ENCODE results near the gene REPIN1. TPM values are rescaled to one million over a fixed set of nuclear protein-coding genes. Genes with fewer than 3 reads are reported as not detected.

REPIN1 gene
- total RNA-seq, 1 experiment from 2014 or later, result 113 TPM

DNA sequence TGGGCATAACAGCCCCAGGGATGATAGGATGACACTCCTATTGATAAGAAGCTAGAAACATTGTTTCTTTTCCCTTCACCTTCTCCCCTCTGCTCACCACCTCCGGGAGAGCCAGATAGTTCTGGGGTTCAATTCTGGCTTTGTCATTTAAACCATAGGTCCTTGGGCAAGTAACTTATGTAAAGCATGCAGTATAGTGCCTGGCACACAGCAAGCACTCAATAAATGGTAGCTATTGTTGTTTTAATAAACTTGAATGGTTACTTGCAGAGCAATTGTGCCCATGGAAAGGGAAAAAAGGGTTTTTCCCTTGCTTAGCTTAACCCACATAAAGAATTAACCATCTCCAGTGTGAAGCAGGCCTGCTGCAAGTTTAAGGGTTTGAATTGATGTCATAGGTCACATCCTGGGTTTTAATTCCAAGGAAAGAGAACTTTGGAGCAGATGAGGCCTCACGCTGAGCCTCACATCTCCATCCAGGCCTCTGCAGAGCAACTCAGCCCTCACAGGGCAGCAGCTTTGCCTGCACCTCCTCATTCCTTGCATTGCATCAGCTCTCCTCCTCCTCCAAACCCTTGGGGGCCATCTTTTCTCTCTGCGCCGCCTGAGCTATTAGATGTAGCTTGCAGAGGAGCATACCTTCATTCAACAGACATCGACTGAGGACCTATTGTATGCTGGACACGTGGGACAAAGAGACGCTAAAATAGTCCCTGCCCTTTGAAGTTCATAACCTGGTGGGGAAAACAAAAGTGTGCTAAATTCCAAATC lies 33.4 kb downstream of the REPIN1 start:
- Histone ChIP-seq H3K27me3 (replicated peaks; ENCODE audit: insufficient read depth, low read depth, low read length, poor library complexity) (no peaks in the 10 kb centered on the region), H3K36me3 (ENCODE audit: insufficient read depth, low read length, poor library complexity, severe bottlenecking) (peaks cover 14% of the 10 kb centered on the region), H3K4me3 (ENCODE audit: low read depth, low read length, poor library complexity, severe bottlenecking) (no peak overlapping the region), H3K9me3 (ENCODE audit: low read depth, low read length, poor library complexity, severe bottlenecking) (no peaks in the 10 kb centered on the region), H3K4me1 (ENCODE audit: insufficient read depth, low read length, poor library complexity, severe bottlenecking) (peaks cover 17% of the 10 kb centered on the region), H3K27ac (ENCODE audit: low read depth, low read length, poor library complexity, severe bottlenecking) (peak overlapping the region; percentile 42)
- no TSS peak for BruUV-seq (replicated peaks)
- TF ChIP-seq, protein P1, sequence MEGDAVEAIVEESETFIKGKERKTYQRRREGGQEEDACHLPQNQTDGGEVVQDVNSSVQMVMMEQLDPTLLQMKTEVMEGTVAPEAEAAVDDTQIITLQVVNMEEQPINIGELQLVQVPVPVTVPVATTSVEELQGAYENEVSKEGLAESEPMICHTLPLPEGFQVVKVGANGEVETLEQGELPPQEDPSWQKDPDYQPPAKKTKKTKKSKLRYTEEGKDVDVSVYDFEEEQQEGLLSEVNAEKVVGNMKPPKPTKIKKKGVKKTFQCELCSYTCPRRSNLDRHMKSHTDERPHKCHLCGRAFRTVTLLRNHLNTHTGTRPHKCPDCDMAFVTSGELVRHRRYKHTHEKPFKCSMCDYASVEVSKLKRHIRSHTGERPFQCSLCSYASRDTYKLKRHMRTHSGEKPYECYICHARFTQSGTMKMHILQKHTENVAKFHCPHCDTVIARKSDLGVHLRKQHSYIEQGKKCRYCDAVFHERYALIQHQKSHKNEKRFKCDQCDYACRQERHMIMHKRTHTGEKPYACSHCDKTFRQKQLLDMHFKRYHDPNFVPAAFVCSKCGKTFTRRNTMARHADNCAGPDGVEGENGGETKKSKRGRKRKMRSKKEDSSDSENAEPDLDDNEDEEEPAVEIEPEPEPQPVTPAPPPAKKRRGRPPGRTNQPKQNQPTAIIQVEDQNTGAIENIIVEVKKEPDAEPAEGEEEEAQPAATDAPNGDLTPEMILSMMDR (conservative IDR thresholded peaks at IDR 0.05; ENCODE audit: low read depth, low read length), result no peak
- POLR2A ChIA-PET (ENCODE audit: low non-redundant PET), result no interaction called here
- CTCF ChIA-PET, result no interaction called here
- intact Hi-C loops (cut with micrococcal nuclease; ENCODE audit: unreplicated experiment), result no loop called here
- no peak for DNase-seq (ENCODE audit: low spot score)

DNA sequence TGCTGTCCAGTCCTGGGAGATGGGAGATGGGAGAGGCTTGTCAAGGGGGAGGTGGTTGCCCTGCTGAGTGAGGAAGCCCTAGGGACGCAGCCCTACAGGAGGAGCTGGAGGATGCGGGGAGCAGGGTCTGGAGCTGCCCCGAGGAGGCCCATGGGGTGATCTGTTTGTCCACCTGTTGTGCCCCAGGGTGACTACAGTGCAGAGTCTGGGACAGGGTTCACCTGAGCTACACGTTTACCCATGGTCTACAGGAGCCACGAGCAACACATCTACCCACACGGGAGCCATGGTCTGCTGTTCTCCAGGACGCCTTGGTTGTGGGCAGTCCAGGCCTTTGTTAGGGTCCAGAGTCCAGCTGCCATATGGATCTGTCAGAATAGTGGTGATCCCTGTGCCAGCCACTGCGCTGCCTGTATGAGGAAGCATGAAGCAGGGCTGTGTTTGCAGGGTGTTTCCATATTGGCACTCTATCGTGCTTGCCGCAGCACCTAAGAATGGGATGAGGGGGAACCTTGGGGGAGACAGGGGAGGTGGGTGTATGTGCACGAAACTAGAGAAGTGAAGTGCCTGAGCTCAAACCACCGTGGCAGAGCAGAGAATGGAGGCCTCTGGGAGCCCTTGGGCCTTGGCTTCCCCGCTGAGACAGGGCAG lies 34.2 kb downstream of the REPIN1 start:
- CTCF ChIA-PET, result no interaction called here
- H3K36me3 ChIP-seq (ENCODE audit: insufficient read depth, low read length, poor library complexity, severe bottlenecking), result peaks cover 11% of the 10 kb centered on the region
- no peak overlapping the region for H3K4me3 ChIP-seq (ENCODE audit: low read depth, low read length, poor library complexity, severe bottlenecking)
- H3K27ac ChIP-seq (ENCODE audit: low read depth, low read length, poor library complexity, severe bottlenecking), result peak overlapping the region; percentile 42
- H3K9me3 ChIP-seq (ENCODE audit: low read depth, low read length, poor library complexity, severe bottlenecking), result no peaks in the 10 kb centered on the region
- intact Hi-C loops (cut with micrococcal nuclease; ENCODE audit: unreplicated experiment), result no loop called here
- no peak for TF ChIP-seq EZH2 (IDR thresholded peaks at IDR 0.05; ENCODE audit: borderline replicate concordance, low read depth, low read length, poor library complexity, severe bottlenecking)
- DNase-seq (ENCODE audit: low spot score), result no peak
- peaks cover 17% of the 10 kb centered on the region for H3K4me1 ChIP-seq (ENCODE audit: insufficient read depth, low read length, poor library complexity, severe bottlenecking)
- POLR2A ChIA-PET (ENCODE audit: low non-redundant PET), result no interaction called here
- no peaks in the 10 kb centered on the region for H3K27me3 ChIP-seq (replicated peaks; ENCODE audit: insufficient read depth, low read depth, low read length, poor library complexity)
- no TSS peak for BruUV-seq (replicated peaks)

DNA sequence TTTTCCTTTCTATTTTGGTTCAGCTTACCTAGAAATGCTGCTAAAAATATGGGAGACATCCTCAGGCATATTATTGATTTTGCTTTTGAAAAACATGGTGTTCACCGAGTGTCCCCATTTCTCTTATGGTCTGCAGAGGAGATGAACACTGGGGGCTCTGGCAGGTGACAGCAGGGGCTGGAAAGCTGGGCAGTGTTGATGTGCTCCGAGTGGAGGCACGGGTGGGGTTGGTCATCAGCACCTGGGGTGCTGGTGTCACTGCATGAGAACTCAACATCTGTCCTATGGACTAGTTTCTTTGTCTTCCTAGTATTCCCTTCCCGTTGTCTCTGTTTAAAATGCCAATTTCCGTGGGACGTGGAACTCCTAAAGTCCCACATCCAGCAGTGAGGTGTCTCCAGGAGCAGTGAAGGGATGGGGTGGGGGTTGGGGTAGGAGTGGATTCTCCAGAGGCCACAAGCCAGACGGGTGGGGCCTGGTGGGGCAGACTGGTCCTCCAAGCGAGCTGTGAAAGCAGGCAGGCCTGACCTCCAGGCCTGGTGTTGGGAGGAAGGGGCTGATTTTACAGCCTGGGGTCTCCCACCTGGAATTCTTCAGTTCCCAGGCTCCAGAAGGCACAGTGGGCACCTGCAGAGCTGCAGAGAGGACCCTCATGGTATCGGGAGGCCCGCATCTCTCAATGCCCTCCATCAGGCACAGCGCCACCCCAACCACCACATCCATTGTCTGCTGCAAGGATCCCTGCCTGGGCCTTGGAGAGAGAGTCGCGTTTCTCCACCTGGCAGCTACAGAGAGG lies 35.0 kb downstream of the REPIN1 start:
- no TSS peak for BruUV-seq (replicated peaks)
- intact Hi-C loops (cut with micrococcal nuclease; ENCODE audit: unreplicated experiment), result no loop called here
- peak overlapping the region; percentile 79 for H3K27ac ChIP-seq (ENCODE audit: low read depth, low read length, poor library complexity, severe bottlenecking)
- TF ChIP-seq, protein P1 (conservative IDR thresholded peaks at IDR 0.05; ENCODE audit: low read depth, low read length), result no peak
- no peak for TF ChIP-seq EZH2 (IDR thresholded peaks at IDR 0.05; ENCODE audit: borderline replicate concordance, low read depth, low read length, poor library complexity, severe bottlenecking)
- H3K9me3 ChIP-seq (ENCODE audit: low read depth, low read length, poor library complexity, severe bottlenecking), result no peaks in the 10 kb centered on the region
- POLR2A ChIA-PET (ENCODE audit: low non-redundant PET), result no interaction called here
- peaks cover 3% of the 10 kb centered on the region for H3K36me3 ChIP-seq (ENCODE audit: insufficient read depth, low read length, poor library complexity, severe bottlenecking)
- H3K27me3 ChIP-seq (replicated peaks; ENCODE audit: insufficient read depth, low read depth, low read length, poor library complexity), result no peaks in the 10 kb centered on the region
- H3K4me3 ChIP-seq (ENCODE audit: low read depth, low read length, poor library complexity, severe bottlenecking), result no peak overlapping the region
- CTCF ChIA-PET, result no interaction called here
- peaks cover 17% of the 10 kb centered on the region for H3K4me1 ChIP-seq (ENCODE audit: insufficient read depth, low read length, poor library complexity, severe bottlenecking)
- no peak for DNase-seq (ENCODE audit: low spot score)

All from A673 (cell line).